ENCODE results near the gene FARP1. TPM values are rescaled to one million over a fixed set of nuclear protein-coding genes. Genes with fewer than 3 reads are reported as not detected.

The FARP1 gene
- total and polyA plus RNA-seq, 4 experiments from 2014 or later: 0.26 to 1.5 (median 0.42) TPM; not detected in 1

- DNase-seq: no peak
- Histone ChIP-seq H3K36me3 (ENCODE audit: insufficient read depth, low read length) (peaks cover 9% of the 10 kb centered on the region), H3K27me3 (ENCODE audit: insufficient read depth, low read length) (no peaks in the 10 kb centered on the region), H3K4me3 (ENCODE audit: low read length in 2 of 2) (no peak overlapping the region), H3K4me1 (ENCODE audit: insufficient read depth, low read length) (peaks cover 53% of the 10 kb centered on the region), H3K27ac (ENCODE audit: low read depth, low read length) (no peak overlapping the region), H3K9me3 (ENCODE audit: control insufficient read depth in 1 of 2, low read length in 2 of 2) (no peaks in the 10 kb centered on the region)
- intact Hi-C loops (cut with micrococcal nuclease): no loop called here
- Mint-ChIP-seq H3K36me3 (peaks cover 22 to 56% of the 10 kb centered on the region in 2 donors), H3K27me3 (no peaks in the 10 kb centered on the region), H3K4me1 (peaks cover 56 to 88% (median 63%) of the 10 kb centered on the region in 4 donors), H3K9me3 (no peaks in the 10 kb centered on the region), H3K27ac (peak overlapping the region; percentile 35 to 90 (median 61)), H3K4me3 (no peak overlapping the region)
- ChIA-PET POLR2A (ENCODE audit: partially characterized antibody) (no interaction called here), CTCF (ENCODE audit: partially characterized antibody) (interaction anchor here (2.2 kb wide), 1 partner anchor 156 kb away, joined by 6 read pairs; no protein-coding TSS in a partner anchor)
Observed at GRCh38 chr13:98496966-98497365, 354.1 kb downstream of the FARP1 start.

DNA sequence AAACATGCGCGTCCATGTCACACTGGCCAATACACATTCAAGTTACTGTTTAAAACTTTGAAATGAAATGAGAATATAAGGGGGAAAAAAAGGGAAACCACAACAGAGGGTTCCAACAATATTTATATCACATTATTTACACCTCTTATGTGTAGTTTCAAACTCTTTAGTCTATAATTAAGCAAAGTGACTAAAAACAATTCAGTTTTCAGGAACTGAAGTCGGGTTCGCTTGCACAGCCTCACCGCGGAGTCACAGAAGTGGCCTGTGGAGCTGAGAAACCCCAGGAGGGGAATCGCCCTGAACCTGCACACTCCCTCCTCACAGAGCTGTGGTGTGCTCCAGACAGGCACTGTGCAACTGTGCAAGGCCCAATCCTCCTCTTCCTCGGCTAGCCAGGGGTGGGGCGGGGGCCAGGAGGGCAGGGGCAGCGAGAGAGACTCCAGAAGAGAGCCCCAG is 358.1 kb downstream of the FARP1 start:
- H3K9me3 ChIP-seq (ENCODE audit: control insufficient read depth in 1 of 2, low read length in 2 of 2): no peaks in the 10 kb centered on the region
- peaks cover 67 to 96% (median 79%) of the 10 kb centered on the region in 4 donors for H3K4me1 Mint-ChIP-seq
- H3K36me3 Mint-ChIP-seq: peaks cover 19 to 69% of the 10 kb centered on the region in 2 donors
- H3K27me3 ChIP-seq (ENCODE audit: insufficient read depth, low read length): no peaks in the 10 kb centered on the region
- no peaks in the 10 kb centered on the region for H3K27me3 Mint-ChIP-seq
- H3K4me1 ChIP-seq (ENCODE audit: insufficient read depth, low read length): peaks cover 66% of the 10 kb centered on the region
- DNase-seq: no peak
- no peak overlapping the region for H3K27ac ChIP-seq (ENCODE audit: low read depth, low read length)
- no peak overlapping the region for H3K4me3 ChIP-seq (ENCODE audit: low read length in 2 of 2)
- CTCF ChIA-PET (ENCODE audit: partially characterized antibody): interaction anchor here (1.4 kb wide), 1 partner anchor 152 kb away, joined by 4 read pairs; no protein-coding TSS in a partner anchor
- no peaks in the 10 kb centered on the region for H3K9me3 Mint-ChIP-seq
- H3K4me3 Mint-ChIP-seq: no peak overlapping the region
- POLR2A ChIA-PET (ENCODE audit: partially characterized antibody): interaction anchor here (0.9 kb wide), 1 partner anchor 72 kb away, joined by 3 read pairs; no protein-coding TSS in a partner anchor
- intact Hi-C loops (cut with micrococcal nuclease): no loop called here
- peak overlapping the region in 3 of 7 donors; percentile 42 to 70 (median 68) for H3K27ac Mint-ChIP-seq
- peaks cover 14% of the 10 kb centered on the region for H3K36me3 ChIP-seq (ENCODE audit: insufficient read depth, low read length)

- no peak overlapping the region for H3K4me3 ChIP-seq (ENCODE audit: low read length in 2 of 2)
- H3K9me3 Mint-ChIP-seq: no peaks in the 10 kb centered on the region
- peaks cover 5 to 53% of the 10 kb centered on the region in 2 donors for H3K36me3 Mint-ChIP-seq
- H3K27ac Mint-ChIP-seq: peak overlapping the region in 5 of 7 donors; percentile 57 to 85 (median 79)
- intact Hi-C loops (cut with micrococcal nuclease): loop anchor here (2.0 kb wide), 1 partner anchor 15 kb away; no protein-coding TSS in a partner anchor
- H3K4me1 ChIP-seq (ENCODE audit: insufficient read depth, low read length): peaks cover 76% of the 10 kb centered on the region
- no peak overlapping the region for H3K27ac ChIP-seq (ENCODE audit: low read depth, low read length)
- peaks cover 10% of the 10 kb centered on the region for H3K36me3 ChIP-seq (ENCODE audit: insufficient read depth, low read length)
- CTCF ChIA-PET (ENCODE audit: partially characterized antibody): interaction anchor here (0.9 to 3.7 kb wide), 5 partner anchors 16 to 170 kb away, joined by 3 to 11 read pairs (median 4); no protein-coding TSS in a partner anchor
- peaks cover 63 to 96% (median 79%) of the 10 kb centered on the region in 4 donors for H3K4me1 Mint-ChIP-seq
- no peaks in the 10 kb centered on the region for H3K9me3 ChIP-seq (ENCODE audit: control insufficient read depth in 1 of 2, low read length in 2 of 2)
- peak overlapping the region in 7 of 8 donors; percentile 6 to 78 (median 54) for H3K4me3 Mint-ChIP-seq
- POLR2A ChIA-PET (ENCODE audit: partially characterized antibody): interaction anchor here (1.1 to 2.4 kb wide), 6 partner anchors 9 to 73 kb away, joined by 3 to 9 read pairs (median 5); partner anchors contain the start of gene STK24
- no peak for DNase-seq
- H3K27me3 ChIP-seq (ENCODE audit: insufficient read depth, low read length): no peaks in the 10 kb centered on the region
- H3K27me3 Mint-ChIP-seq: no peaks in the 10 kb centered on the region
Observed at GRCh38 chr13:98503175-98504028, 360.5 kb downstream of the FARP1 start.

DNA sequence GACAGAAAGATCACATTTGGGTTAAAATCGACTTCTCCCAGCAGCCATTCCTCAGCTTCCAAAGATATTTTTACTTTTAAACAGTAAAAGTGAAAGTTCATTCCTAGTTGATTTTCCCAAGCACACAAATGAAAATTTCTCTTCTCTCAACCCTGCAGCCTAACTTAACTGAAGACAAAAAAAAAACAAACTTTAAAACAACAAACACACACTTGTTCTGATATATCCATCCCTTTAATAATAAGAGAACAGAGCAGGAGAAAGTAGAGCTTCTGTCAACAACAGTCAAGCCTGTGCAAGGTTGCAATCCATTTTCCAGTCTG is 361.1 kb downstream of the FARP1 start:
- Mint-ChIP-seq H3K4me3 (peak overlapping the region in 6 of 8 donors; percentile 19 to 78 (median 69)), H3K9me3 (no peaks in the 10 kb centered on the region), H3K4me1 (peaks cover 67 to 96% (median 83%) of the 10 kb centered on the region in 4 donors), H3K27me3 (no peaks in the 10 kb centered on the region), H3K27ac (peak overlapping the region in 6 of 7 donors; percentile 1 to 85 (median 78)), H3K36me3 (peaks cover 5 to 51% of the 10 kb centered on the region in 2 donors)
- Histone ChIP-seq H3K4me3 (ENCODE audit: low read length in 2 of 2) (no peak overlapping the region), H3K27ac (ENCODE audit: low read depth, low read length) (no peak overlapping the region), H3K36me3 (ENCODE audit: insufficient read depth, low read length) (peaks cover 5% of the 10 kb centered on the region), H3K9me3 (ENCODE audit: control insufficient read depth in 1 of 2, low read length in 2 of 2) (no peaks in the 10 kb centered on the region), H3K27me3 (ENCODE audit: insufficient read depth, low read length) (no peaks in the 10 kb centered on the region), H3K4me1 (ENCODE audit: insufficient read depth, low read length) (peaks cover 77% of the 10 kb centered on the region)
- ChIA-PET POLR2A (ENCODE audit: partially characterized antibody) (interaction anchor here (1.1 to 2.4 kb wide), 6 partner anchors 10 to 72 kb away, joined by 3 to 9 read pairs (median 5); partner anchors contain the start of gene STK24), CTCF (ENCODE audit: partially characterized antibody) (interaction anchor here (0.9 to 3.7 kb wide), 4 partner anchors 15 to 149 kb away, joined by 3 to 11 read pairs (median 7); no protein-coding TSS in a partner anchor)
- DNase-seq: no peak
- intact Hi-C loops (cut with micrococcal nuclease): loop anchor here (2.0 kb wide), 1 partner anchor 15 kb away; no protein-coding TSS in a partner anchor

DNA sequence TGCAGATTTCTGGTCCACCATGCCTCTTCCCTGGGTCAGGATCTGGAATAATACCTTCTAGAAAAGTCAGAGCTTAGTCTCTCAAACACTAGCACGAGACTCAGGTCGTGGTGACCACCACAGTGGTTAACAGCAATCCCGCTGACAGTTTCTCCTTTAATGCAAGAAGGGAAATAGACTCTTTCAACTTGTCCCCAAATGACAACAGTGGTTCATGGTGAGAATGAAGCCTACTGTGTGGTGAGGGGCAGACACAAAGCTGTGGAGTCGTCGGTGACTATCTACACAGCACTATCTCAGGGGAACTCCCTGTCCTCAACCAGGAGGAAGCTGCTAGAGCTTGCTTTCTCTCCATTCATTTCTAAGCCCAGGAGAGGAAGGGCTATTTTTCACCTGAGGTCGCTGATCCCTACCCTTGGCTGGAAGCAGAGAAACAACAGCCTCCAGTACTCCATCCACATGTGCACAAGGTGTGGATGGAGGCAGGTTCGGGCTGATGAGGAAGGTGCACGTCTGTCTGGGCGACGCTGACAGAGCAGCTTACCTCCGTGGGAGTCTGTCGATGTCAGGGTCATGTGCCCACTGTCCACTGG is 361.6 kb downstream of the FARP1 start:
- Histone ChIP-seq H3K27me3 (ENCODE audit: insufficient read depth, low read length) (no peaks in the 10 kb centered on the region), H3K4me3 (ENCODE audit: low read length in 2 of 2) (no peak overlapping the region), H3K4me1 (ENCODE audit: insufficient read depth, low read length) (peaks cover 82% of the 10 kb centered on the region), H3K36me3 (ENCODE audit: insufficient read depth, low read length) (peaks cover 5% of the 10 kb centered on the region), H3K27ac (ENCODE audit: low read depth, low read length) (no peak overlapping the region), H3K9me3 (ENCODE audit: control insufficient read depth in 1 of 2, low read length in 2 of 2) (no peaks in the 10 kb centered on the region)
- DNase-seq: peak in 2 of 5 donors; percentile 28 to 62
- ChIA-PET POLR2A (ENCODE audit: partially characterized antibody) (interaction anchor here (1.1 to 2.4 kb wide), 5 partner anchors 10 to 72 kb away, joined by 3 to 9 read pairs (median 6); partner anchors contain the start of gene STK24), CTCF (ENCODE audit: partially characterized antibody) (interaction anchor here (0.9 to 3.7 kb wide), 4 partner anchors 15 to 149 kb away, joined by 3 to 11 read pairs (median 7); no protein-coding TSS in a partner anchor)
- Mint-ChIP-seq H3K4me3 (peak overlapping the region; percentile 19 to 78 (median 64)), H3K36me3 (peaks cover 5 to 48% of the 10 kb centered on the region in 2 donors), H3K27me3 (no peaks in the 10 kb centered on the region), H3K4me1 (peaks cover 71 to 100% (median 85%) of the 10 kb centered on the region in 4 donors), H3K27ac (peak overlapping the region; percentile 20 to 85 (median 78)), H3K9me3 (no peaks in the 10 kb centered on the region)
- intact Hi-C loops (cut with micrococcal nuclease): loop anchor here (2.0 kb wide), 1 partner anchor 14 kb away; no protein-coding TSS in a partner anchor
